GOT3 (cell line): ENCODE results near the gene LSG1.
"Not testable (repeated sequence)": the region's sequence is repeated elsewhere in the genome, so short reads cannot be mapped to it uniquely, and the experiment has no call there.

Source experiments
- DNase-seq: peaks from one replicate; lab custom pipeline; 2025; ENCODE audit warnings: mixed read lengths; lab: John Stamatoyannopoulos, UW

LSG1 gene

DNA sequence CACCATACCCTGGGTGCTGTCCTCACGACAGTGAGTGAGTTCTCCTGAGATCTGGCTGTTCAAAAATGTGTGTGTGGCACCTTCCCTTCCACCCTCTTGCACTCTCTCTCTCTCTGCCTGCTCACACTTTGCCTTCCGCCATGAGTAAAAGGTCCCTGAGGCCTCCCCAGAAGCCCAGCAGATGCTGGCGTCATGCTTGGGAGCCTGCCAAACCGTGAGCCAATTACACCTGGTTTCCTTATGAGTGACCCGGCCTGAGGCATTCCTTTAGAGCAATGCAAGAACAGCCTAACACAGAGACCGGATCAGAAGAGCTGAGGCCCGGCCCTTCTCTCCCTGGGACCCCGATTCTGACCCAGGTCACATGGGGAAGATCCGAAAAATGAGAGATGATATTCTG is 54.2 kb downstream of the LSG1 start:
- no peak for DNase-seq

DNA sequence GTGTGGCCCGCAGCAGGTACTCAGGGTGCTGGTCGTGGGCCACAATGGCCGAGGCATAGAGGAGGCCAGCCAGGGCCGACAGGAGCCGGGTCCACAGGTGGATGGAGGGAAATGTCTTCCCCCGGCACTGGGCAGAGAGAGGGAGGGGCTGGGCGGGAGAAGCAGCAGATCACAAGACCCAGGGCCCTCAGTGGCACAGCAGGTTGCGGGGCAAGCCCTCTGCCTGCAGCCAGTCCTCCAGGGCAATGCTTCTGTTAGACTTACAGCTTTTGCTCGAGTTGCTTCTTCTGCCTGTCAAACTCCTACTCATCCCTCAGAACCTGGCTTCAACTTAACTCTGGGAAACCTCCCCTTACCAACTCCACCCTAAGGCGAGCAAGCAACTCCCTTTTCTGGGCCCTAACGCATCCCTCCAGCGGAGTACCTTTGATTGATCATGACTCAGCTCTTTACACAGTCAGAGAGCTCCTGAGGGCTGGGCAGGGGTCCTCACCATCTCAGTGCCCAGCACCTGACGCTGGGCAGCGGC is 54.8 kb downstream of the LSG1 start:
- DNase-seq, result no peak

DNA sequence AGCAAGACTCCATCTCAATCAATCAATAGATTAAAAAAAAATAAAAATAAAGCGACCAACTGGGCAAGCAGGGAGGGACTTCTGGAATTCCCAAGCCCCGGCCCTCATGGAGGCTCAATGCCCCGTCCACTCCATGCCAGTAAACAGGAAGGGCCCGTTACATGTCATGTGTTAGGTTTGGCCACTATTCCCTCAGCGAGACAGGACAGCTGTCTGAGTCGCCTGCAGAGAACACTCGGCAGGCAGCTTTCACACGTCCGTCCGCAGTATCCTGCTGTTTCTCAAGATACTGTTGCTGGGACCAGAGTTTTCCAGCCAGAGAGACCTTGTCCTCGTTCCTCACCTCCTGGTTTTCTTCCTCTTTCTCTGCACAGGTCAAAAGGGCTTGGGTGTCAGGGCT is 56.8 kb downstream of the LSG1 start:
- no peak for DNase-seq

DNA sequence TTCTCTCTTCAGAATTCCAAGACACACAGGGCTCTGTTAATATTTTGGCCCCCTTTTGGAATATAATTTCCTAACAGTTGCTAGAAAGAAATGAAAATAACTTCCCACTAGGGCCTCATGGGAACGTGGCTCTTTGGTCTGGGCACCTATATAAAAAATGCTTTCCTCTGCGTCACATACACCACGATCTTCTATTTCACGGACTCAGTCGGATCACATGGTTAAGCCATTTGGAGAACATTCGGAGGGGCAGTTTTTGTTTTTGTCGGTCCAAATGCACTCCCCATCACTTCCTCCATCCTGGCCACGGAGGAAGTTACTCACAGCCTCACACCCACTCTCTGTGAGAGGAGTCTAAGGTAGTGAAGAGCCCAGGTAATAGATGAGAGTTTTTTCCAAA is 59.8 kb downstream of the LSG1 start:
- DNase-seq, result no peak

DNA sequence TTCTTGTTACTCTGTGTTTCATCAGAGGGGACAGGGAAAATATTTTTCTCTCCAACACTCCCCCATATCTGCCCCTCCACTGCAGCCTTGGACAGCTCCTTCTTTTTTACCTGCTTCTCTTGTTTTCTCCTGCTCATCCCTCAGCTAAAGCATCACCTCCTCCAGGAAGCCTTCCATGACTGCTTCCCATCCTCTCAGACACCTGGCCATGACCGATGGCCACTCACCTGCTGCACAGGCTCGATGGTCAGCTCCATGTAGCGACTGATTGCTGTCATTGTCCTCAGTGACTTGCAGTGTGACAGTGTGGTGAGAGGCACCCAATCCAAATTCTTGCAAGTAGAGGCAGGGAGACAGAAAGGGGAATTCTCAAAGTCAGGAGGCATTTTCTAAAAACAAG is 61.3 kb downstream of the LSG1 start:
- no peak for DNase-seq

DNA sequence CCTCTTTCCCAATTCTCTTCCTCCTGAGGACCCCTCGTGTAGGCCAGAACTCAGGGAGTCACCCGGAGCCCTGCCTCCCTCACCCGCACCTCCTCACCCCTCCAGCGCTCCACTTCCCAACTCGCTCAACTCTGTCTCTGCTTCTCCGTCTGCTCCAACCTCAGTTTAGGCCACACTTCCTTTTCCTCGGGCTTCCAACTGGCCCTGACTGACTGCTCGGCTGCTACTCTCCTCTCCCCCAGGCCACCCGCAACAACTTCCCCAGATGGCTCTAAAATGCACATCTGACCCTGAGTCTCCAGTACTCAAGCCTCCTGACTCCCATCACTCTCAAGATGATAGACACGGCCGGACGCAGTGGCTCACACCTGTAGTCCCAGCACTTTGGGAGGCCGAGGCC is 62.4 kb downstream of the LSG1 start:
- no peak for DNase-seq

DNA sequence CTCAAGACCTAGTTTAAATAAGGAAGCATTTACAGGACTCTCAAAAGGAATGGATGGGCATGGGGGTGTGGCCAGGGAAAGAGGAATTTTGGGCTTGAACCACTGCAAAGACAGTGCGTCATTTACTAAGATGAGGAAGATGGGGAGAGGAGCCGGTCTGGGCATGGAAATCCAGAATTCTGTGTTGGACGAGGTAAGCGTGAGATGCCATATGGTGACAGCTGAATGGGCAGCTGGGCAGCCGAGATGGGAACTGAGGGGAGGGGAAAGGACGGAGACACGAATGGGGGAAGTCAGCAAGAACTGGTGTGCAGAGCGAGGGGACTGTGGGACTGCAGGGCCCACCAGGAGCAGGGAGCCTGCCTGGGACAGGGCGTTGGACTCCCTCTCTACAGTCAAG is 63.0 kb downstream of the LSG1 start:
- DNase-seq, result no peak

DNA sequence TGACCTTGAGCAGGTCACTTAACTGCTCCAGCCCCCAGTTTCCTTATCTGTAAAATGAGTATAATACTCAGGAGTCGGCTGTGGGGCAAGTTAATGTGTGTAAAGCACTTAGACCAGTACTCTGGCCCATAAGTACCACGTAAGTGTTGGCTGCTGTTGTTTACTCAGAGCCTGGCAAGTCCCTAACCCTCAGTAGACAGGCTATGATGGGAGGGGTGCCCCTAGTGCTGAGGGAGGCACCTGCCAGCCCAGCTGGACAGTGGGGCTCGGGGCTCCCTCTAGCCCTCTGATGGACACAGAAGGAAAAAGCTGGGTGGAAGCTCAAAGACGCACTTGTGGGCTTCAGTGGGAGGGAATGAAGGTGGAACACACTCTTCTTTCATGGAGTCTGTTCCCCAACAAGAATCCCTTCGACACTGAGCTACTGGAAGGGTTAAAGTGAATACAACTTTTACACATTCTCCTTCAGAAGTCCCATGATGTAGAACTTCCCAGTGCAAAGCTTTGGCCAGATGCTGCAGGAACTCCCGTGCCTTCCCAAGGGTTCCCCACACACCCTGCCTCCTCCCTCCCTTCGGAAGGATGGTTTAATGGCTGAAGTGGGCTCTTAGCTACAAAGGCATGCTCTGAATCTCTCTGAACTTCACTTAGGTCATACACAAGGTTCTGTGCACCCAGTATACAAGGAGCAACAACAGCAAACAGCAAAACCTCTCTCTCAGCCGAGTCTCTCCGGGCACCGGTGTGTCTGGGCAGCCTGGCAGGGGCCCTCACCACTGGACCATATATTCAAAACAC is 64.2 kb downstream of the LSG1 start:
- DNase-seq, result no peak

DNA sequence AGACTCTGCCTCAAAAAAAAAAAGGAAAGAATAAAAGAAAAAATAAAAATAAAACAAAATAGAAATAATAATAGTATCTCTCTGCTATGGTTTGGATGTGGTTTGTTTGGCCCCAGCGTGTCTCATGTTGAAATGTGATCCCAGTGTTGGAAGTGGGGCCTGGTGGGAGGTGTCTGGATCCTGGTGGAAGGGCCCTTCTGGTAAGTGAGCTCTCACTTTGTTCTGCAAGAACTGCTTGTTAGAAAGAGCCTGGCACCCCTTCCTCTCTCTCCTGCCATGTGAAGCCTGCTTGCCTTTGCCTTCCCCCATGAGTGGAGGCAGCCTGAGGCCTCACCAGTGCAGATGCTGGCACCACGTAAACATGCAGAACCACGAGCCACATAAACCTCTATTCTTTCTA is 65.0 kb downstream of the LSG1 start:
- no peak for DNase-seq

DNA sequence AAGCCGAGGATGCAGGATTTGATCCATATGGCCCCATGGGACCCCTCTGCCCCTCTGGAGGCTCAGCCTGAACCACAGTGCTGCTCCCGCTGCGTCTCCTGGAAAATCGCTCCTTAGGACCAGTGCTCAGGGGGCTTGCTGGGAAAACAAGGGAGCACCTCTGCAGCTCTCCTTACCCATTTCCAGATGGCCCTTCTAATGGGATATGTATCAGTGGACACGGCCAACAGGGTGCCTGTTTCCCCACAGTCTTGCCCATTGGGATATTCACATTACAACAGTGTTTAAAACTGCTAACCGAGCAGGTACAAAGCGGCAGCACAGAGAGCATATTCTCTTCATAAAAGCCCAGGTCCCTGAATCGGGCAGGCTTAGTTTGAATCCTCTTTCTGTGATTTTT is 65.8 kb downstream of the LSG1 start:
- DNase-seq, result no peak

DNA sequence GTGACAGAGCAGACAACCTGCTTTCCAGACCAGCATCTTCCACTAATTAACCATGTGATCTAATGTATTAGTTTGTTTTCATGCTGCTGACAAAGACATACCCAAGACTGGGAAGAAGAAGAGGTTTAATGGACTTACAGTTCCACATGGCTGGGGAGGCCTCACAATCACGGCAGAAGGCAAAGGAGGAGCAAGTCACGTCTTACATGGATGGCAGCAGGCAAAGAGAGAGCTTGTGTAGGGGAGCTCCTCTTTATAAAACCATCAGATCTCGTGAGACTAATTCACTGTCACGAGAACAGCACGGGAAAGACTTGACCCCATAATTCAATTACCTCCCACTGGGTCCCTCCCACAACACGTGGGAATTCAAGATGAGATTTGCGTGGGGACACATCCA is 66.7 kb downstream of the LSG1 start:
- DNase-seq, result not testable (repeated sequence)

DNA sequence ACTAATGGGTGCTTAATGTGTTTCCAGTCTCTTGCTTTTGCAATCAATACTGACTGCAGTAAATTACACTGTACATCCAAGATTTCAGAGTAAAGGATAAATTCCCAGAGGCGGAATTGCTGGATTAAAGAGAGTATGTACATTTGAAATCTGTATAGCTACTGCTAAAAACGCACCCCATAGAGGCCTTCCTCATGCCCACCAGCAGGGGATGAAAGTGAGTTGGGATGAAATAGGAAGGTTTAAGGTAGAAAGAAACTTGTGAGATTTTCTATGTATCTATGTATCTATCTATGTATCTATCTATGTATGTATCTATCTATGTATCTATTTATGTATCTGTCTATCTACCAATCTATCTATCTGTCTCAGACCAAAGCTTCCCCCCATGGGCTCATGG is 67.2 kb downstream of the LSG1 start:
- no peak for DNase-seq

DNA sequence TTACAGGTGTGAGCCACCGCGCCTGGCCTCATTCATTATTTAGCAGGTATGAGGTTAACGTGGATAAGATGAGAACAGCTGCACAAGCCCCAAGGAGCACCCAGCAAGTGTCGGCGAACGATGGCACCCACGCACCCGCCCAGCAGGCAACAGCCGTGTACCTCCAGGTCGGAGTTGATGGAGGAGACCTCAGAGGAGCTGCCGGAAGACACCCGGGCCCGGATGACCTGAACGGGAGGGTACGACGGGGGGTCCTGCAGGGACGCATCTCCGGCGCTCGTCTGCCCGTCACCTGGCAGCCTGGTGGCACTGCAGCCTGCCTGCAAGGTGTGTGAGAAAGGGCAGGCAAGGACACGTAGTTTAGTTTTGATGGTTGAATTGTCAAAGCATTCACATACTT is 67.9 kb downstream of the LSG1 start:
- DNase-seq, result no peak

DNA sequence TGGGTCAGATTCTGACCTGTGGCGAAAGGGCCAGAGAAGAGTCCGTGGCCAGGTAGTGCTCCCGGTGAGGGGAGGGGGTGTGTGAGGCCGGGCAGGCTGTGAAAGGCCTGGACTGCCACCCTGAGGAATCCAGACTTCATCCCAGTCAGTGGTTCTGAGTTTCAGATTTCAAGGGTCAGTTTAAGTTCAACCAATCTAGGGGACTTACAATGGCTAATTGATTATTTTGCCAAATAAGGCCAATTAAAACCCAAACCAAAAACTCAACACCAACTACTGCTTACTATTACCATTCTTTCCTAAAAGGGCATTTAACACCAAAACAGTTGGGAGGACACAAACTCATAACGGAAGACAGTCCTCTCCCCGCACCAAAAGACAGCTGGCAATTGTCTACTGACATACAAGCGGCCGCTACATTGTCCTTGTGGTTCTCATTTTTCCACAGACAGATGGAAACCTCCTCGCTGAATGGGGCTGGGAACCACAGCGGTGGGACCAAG is 69.3 kb downstream of the LSG1 start:
- no peak for DNase-seq

DNA sequence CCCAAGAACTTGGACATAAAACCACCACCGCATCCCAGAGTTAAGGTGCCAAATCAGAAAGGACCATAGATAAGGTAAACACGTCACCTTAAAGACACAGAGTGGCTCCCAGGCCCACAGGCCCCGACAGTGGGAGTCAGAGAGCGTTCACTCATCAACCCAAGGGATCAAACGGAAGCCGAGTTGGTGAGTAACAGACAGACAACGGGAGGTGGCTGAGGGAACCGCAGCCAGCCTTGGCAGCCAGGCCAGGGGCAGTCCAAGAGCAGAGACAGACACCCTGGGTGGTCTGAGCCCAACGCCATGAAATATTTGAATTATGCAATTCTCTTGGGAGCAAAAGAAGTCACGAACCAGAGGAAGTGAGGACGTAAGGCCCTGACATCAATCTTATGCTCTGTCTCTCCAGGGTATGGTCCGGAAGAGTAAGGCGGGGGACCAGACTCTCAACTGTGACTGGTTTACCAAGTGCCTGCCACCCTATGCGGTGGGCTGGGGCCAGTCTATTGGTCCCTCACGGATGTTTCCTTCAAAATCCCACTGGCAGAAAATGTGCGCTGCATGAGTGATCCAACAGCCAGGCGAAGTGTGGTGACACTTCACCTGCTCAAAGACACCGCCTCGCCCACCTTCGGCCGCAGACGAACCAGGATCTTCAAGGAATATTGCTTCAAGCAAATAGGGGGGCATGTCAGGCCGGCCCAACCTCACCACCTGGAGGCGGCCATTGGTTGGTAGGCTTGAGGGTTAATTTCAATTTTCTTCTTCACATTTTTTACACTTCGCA is 73.0 kb downstream of the LSG1 start:
- no peak for DNase-seq

DNA sequence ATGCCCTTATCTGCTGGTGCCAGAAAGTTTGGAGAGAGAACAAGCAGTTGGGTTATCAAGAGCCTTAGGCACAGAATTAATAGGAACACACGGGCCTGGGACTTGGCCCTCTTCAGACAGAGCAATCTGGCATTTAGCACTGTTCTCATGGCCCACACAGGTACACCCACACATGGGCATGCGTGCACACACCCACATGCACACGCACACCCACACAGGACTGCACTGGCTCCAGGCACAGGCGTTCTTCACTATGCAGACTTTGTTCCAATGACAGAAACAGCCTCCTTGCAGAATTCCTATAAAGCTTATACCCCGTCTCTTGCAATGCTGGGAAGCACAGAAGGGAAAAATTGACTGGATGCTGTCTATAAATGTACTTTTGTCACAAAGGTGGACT is 75.1 kb downstream of the LSG1 start:
- DNase-seq, result no peak

DNA sequence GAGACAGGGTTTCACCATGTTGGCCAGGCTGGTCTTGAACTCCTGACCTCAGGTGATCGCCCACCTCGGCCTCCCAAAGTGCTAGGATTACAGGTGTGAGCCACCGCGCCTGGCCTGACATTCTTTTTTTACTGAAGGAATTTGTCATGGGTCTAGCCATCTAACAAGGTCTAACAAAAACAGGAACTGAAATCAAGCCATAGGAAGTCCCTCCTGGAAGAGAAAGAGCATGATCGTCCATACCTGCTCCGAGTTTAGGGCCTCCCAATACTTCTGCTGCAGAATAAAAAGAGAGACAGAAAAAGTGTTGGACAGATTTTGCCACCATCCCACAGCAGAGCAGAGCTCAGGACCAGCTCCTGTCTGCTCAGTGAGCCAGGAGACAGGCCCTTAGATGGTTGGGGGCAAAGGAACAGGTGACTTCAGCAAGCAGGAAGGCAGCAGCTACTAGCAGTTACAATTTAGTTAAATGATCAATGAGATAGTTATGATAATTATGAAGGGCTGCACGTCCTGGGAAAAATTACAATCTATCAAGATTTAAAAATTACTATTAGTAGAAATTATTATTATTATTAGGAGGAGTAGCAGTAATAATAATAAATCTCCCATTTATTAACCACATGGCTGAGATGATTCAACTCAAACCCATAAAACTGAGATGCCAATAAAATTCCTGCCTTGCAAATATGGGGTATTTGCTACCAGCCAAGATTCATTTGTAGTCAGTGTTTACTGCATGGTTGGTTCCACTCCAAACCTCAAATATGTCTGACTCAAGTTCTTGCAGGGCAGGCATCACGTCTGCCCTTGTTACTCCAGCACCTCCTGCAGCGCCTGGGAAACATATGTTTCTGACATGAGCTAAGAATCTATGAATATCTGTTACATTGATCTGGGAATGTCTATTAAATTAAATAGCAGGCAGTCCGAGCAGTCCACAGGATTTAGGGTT is 78.9 kb downstream of the LSG1 start:
- peak; percentile 30 for DNase-seq
